GM21367 (cell line): ENCODE measurements around the gene USP6NL.
A peak's percentile ranks its signal among the peaks of the same experiment; 100 is the strongest.

Experiments used
- ATAC-seq: cut with Tn5 transposase; IDR thresholded peaks from one replicate; pipeline ENCODE4 v1.9.1; 2021; ENCODE audit not compliant: unreplicated experiment

USP6NL gene

GRCh38 chr10:11594589-11595394 lies 16.7 kb downstream of the USP6NL start:
- no peak for ATAC-seq

GRCh38 chr10:11593612-11594011 lies 17.8 kb downstream of the USP6NL start:
- ATAC-seq, result no peak

GRCh38 chr10:11589738-11590137 lies 21.7 kb downstream of the USP6NL start:
- ATAC-seq, result no peak

- ATAC-seq, result no peak
These were observed 22.4 kb downstream of the USP6NL start for GRCh38 chr10:11588873-11589574.

- ATAC-seq, result no peak
These were observed 23.7 kb downstream of the USP6NL start for GRCh38 chr10:11587722-11588259.

GRCh38 chr10:11586170-11586569 lies 25.3 kb downstream of the USP6NL start:
- ATAC-seq, result no peak

GRCh38 chr10:11581213-11581612 lies 30.2 kb downstream of the USP6NL start:
- ATAC-seq, result no peak

GRCh38 chr10:11579885-11580284 lies 31.6 kb downstream of the USP6NL start:
- no peak for ATAC-seq

- ATAC-seq, result no peak
These were observed 32.6 kb downstream of the USP6NL start for GRCh38 chr10:11578802-11579255.

GRCh38 chr10:11576092-11576809 lies 35.2 kb downstream of the USP6NL start:
- no peak for ATAC-seq

- no peak for ATAC-seq
These were observed 38.0 kb downstream of the USP6NL start for GRCh38 chr10:11573497-11573896.

GRCh38 chr10:11570751-11571150 lies 40.7 kb downstream of the USP6NL start:
- no peak for ATAC-seq

GRCh38 chr10:11569471-11569870 lies 42.0 kb downstream of the USP6NL start:
- ATAC-seq, result no peak

- ATAC-seq, result no peak
These were observed 42.9 kb downstream of the USP6NL start for GRCh38 chr10:11568578-11568977.

- ATAC-seq, result no peak
These were observed 46.7 kb downstream of the USP6NL start for GRCh38 chr10:11564741-11565140.

GRCh38 chr10:11563936-11564335 lies 47.5 kb downstream of the USP6NL start:
- no peak for ATAC-seq

- ATAC-seq, result no peak
These were observed 48.6 kb downstream of the USP6NL start for GRCh38 chr10:11562888-11563287.

GRCh38 chr10:11560076-11560709 lies 51.3 kb downstream of the USP6NL start:
- ATAC-seq, result peak; percentile 79

GRCh38 chr10:11557967-11558366 lies 53.5 kb downstream of the USP6NL start:
- no peak for ATAC-seq

GRCh38 chr10:11557513-11557912 lies 53.9 kb downstream of the USP6NL start:
- ATAC-seq, result no peak

- ATAC-seq, result no peak
These were observed 55.9 kb downstream of the USP6NL start for GRCh38 chr10:11555556-11555955.
